Forelimb muscle (tissue), 1 donor: ENCODE measurements around the gene FAM185A. TPM values are rescaled to one million over a fixed set of nuclear protein-coding genes. Genes with fewer than 3 reads are reported as not detected.
"Not testable (repeated sequence)": the region's sequence is repeated elsewhere in the genome, so short reads cannot be mapped to it uniquely, and the experiment has no call there.

ENCODE experiments used
- DNase-seq: peaks from one replicate; pipeline ENCODE4 v3.0.0-alpha.2; 2013; ENCODE audit warnings: low read depth
- polyA plus RNA-seq: library from polyadenylated mRNA; unstranded; fragments of 120-200 nt; gene quantifications from one replicate; pipeline ENCODE4 v1.2.1, GENCODE V29; 2013; ENCODE audit not compliant: insufficient read length

The FAM185A gene
- 5.1 TPM for polyA plus RNA-seq

DNA sequence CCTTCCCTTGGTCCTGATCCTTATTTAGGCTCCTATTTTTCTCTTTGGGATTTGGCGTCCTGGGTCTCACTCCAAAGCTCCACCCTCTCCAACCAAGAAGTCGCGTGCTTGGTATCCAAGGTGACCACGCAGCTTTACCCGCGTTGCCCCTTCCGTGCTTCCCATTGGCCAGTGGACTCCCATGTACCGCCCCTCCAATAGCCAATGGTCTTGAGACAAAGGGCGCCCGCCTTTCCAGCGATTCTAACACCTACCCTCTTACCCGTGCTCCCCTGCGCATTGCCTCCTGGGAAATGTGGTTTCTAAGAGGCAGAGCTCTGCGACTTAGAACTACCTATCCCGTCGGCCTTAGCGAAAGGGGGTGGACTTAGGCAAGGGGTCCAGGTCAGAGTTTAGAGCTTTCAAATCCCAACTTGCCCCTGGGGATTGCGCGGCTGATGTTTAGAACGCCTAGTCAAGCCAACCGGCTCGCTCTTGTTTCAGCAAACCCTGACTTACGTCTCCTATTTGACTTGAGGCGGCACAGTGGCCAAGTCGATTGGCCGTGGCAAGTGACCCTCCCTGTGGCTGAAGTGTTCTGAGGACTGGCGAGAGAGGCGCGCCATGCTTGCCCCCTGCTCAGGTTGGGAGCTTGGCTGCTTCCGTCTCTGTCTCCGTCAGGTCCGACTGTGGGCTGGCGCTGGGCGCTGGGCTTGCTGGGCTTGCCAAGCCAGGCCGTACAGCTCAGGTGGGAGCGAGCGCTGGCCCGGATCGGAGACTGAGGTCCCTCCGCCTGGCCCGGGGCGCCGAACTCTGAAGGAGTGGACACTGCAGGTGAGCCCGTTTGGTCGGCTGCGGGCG lies at the start of gene FAM185A:
FAM185A (plus strand) TSS at position 395 of the 840 bp plus-strand sequence; CDS start at position 604, 209 bp downstream.
- peak; percentile 99 for DNase-seq

DNA sequence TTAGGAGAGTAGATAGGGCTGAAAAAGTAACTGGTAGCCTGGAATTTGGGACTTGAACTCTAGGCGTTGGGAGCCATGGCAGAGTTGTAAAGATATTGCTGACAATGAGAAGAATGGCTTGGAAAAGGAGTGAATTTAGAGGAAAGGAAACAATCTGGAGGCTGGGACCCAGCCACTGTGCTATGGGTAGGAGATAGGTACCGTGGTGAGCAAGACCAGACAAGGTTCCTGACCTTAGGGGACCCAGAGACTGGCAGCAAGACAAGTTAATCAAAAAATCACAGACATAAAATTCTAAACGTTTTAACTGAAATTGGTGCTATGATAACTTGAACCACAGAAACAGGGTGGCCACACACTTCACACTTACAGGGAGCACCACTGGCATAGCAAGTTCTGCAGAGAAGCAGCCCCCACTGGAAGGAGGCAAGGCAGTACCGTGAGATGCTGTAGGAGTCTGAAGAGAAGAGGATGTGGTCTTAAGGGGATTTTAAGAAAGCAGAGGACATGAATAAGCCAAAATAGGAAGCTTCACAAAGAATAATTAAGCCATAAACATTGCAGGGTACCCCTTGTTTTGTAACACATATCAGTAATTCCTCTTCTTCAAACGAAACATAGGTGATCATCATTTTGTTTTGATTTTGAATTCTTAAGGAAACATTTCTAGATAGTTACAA lies 35.6 kb upstream of the FAM185A start:
- not testable (repeated sequence) for DNase-seq

- DNase-seq, result not testable (repeated sequence)
Observed at GRCh38 chr7:102713691-102714080, 35.1 kb upstream of the FAM185A start.

- DNase-seq, result not testable (repeated sequence)
Observed at GRCh38 chr7:102714774-102715522, 33.9 kb upstream of the FAM185A start.

- not testable (repeated sequence) for DNase-seq
Observed at GRCh38 chr7:102715718-102716117, 33.1 kb upstream of the FAM185A start.

- not testable (repeated sequence) for DNase-seq
Observed at GRCh38 chr7:102718491-102718890, 30.3 kb upstream of the FAM185A start.

- not testable (repeated sequence) for DNase-seq
Observed at GRCh38 chr7:102726170-102726569, 22.6 kb upstream of the FAM185A start.

DNA sequence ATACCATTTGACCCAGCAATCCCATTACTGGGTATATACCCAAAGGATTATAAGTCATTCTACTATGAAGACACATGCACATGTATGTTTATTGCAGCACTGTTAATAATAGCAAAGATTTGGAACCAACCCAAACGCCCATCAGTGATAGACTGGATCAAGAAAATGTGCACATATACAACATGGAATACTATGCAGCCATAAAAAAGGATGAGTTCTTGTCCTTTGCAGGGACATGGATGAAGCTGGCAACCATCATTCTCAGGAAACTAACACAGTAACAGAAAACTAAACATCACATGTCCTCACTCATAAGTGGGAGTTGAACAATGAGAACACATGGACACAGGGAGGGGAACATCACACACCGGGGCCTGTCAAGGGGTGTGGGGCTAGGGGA lies 19.1 kb upstream of the FAM185A start:
- DNase-seq, result not testable (repeated sequence)

GRCh38 chr7:102730431-102730830 lies 18.4 kb upstream of the FAM185A start:
- DNase-seq, result not testable (repeated sequence)

DNA sequence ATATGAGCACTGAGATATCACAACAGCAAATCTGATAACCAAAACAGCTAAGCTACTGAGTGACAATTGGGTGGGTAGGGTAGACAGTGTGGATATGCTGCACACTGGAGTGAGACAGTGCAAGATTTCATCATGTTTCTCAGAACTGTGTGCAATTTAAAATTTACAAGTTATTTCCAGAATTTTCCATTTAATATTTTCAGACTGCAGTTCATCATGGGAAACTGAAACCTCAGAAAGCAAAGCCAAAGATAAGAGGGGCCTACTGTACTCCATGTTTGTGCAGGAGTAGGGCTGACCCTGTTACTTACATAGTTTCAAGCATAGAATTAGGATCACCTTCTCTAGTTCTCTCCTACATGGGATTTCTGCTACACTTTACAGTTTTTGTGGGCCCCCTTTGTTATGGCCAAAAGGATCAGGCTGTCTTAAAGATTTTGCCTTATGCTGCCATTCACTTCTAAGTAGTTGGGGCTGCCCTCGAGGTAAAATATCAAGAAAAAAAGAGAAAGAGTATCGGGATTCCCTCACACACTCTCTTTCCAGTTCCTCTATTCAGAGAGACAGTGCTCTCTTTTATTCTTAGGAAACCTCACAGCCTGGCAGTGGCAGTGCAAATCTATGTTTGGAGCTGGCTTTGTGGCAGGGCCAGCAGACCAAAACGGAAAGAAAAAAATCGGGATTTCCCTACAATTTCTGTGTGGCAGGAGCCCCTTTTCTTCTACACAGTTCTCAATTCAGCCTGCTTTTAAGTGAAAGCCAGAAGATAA lies 6.6 kb upstream of the FAM185A start:
- DNase-seq, result not testable (repeated sequence)

- not testable (repeated sequence) for DNase-seq
Observed at GRCh38 chr7:102743861-102744260, 4.9 kb upstream of the FAM185A start.

DNA sequence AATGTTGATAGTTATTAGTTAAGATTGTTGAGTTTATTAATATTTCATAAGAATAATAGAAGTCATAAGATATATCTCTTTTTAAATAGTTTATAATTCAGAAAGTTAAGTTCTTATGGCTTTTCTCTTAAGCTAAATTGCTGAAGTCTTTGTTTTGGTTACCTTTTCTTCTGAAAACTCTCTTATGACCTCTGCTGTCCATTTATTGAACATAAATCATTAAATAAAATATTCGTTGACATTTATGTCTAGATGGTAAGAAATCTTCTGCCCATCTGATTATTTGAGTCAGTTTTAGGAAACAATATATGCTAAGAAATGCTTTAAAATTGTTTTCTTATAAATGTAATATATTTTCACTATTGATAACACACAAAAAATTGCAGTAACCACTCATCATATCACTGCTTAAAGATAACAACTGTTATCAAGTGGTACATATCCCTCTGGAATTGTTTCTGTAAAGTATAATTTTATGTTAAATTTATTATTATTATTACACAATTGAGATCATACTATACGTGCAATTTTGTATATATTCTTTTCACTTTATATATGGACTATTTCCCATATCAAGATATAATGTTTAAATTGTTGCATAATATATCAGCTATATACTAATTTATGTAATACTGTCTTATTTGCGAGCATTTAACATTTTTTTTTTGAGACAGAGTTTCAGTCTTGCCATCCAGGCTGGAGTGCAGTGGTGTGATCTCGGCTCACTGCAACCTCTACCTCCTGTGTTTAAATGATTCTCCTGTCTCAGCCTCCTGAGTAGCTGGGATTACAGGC lies 3.1 kb upstream of the FAM185A start:
- DNase-seq, result not testable (repeated sequence)

DNA sequence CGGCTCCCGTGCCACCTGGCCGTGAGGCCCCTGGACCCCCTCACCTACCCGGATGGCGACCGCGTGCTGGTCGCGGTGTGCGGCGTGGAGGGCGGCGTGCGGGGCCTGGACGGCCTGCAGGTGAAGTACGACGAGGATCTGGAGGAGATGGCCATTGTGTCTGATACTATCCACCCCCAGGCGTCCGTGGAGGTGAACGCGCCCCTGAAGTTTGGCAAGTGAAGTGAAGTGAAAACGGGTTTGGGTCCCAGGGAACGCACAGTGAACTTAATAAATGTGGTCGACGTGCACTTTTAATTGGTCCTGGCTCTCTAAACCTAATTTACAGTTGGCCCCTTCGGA lies 617 bp downstream of the FAM185A start:
- not testable (repeated sequence) for DNase-seq

DNA sequence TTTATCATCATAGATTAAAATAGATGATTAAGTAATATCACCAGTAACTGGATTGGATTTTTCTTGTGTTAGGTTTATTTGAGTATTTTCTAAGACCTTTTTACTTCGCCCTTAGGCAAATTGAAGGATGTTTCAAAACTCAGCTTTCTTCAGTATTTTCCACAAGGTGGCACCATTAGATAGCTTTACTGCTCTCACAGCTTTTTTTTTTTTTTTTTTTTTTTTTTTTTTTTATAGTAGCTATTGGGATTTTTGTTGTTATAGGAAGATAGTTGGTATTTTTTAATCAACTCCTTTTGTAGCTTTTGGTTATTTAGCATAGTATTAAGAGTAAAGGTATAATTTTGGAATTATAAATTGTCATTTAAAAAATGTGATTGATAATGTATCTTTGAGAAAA lies 9.4 kb downstream of the FAM185A start:
- not testable (repeated sequence) for DNase-seq

- not testable (repeated sequence) for DNase-seq
Observed at GRCh38 chr7:102759934-102760333, 11.1 kb downstream of the FAM185A start.

GRCh38 chr7:102761234-102761633 lies 12.4 kb downstream of the FAM185A start:
- DNase-seq, result not testable (repeated sequence)

- not testable (repeated sequence) for DNase-seq
Observed at GRCh38 chr7:102763295-102763905, 14.6 kb downstream of the FAM185A start.

DNA sequence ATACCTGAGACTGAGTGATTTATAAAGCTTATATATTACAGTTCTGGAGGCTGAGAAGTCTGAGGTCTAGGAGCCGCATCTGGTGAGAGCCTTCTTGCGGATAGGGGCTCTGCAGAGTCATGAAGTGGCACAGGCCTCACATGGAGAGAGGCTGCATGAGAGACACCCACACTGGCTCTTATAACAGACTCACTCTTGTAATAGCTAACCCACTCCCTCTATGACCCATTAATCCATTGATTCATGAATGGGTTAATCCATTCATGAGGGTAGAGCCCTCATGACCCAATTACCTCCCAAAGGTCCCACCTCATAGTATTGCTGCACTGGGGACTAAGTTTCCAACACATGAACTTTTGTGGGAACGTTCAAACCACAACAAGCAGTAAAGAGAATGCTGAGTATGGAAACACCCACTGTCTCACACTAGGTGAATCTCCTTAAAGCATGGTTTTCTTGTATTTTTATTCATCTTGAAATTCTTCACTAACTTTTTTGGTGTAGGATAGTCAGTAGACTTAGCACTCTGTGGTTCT lies 20.9 kb downstream of the FAM185A start:
- DNase-seq, result not testable (repeated sequence)

DNA sequence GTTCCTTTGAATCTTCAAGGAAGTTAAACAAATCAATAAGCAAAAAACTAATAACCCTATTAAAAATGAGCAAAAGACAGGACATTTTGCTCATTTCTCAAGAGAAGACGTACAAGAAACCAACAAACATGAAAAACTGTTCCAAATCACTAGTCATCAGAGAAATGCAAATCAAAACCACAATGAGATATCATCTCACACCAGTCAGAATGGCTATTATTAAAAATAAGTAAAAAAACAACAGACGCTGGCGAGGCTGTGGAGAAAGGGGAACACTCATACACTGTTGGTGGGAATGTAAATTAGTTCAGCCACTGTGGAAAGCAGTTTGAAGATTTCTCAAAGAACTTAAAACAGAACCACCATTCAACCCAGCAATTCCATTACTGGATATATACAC lies 21.7 kb downstream of the FAM185A start:
- DNase-seq, result not testable (repeated sequence)

DNA sequence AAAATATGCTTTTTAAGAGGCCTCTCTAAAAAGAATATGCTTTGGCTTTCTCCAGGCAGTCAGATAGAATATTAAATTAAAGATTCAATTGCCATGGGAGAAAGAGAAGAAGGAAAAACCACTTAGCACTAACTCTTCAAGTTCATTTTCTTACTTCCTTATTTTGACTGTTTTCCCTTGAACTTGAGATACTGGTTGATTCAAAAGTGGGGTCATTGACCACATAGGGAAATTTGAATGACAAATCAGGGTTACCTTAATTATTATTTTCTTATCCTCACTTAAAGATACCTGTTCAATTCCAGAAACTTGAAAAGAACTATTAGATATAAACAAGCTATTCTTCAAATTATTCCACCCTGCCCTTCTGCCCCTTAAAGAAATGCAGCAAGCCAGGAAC lies 27.4 kb downstream of the FAM185A start:
- DNase-seq, result not testable (repeated sequence)
